Thymus (tissue), 11 donors: Measurements from ENCODE around the gene IL1RN. TPM values are rescaled to one million over a fixed set of nuclear protein-coding genes. Genes with fewer than 3 reads are reported as not detected.

Experiments used
- DNase-seq, 9 donors: peaks; one replicate each; pipeline ENCODE4 v3.0.0-alpha.2; 2013; ENCODE audit warnings: low spot score in 9 of 9, low read depth in 6 of 9, missing footprints in 1 of 9
- H3K27ac ChIP-seq, 2 donors: one replicate each; pipeline ENCODE4 v1.5.1; 2013; ENCODE audit warnings: control low read depth in 1 of 2, low read depth in 1 of 2, low read length in 1 of 2, mild to moderate bottlenecking in 1 of 2, moderate library complexity in 1 of 2
- H3K27me3 ChIP-seq, 2 donors: one replicate each; pipeline ENCODE4 v1.5.1; 2013; ENCODE audit warnings: low read length in 1 of 2; ENCODE audit not compliant: control insufficient read depth in 2 of 2, insufficient read depth in 1 of 2
- H3K36me3 ChIP-seq, 2 donors: one replicate each; pipeline ENCODE4 v1.5.1; 2013; ENCODE audit warnings: low read length in 1 of 2, mild to moderate bottlenecking in 1 of 2, moderate library complexity in 1 of 2; ENCODE audit not compliant: control insufficient read depth in 2 of 2, insufficient read depth in 2 of 2
- H3K4me1 ChIP-seq, 2 donors: one replicate each; pipeline ENCODE4 v1.5.1; 2013; ENCODE audit warnings: low read length in 2 of 2; ENCODE audit not compliant: control insufficient read depth in 2 of 2, insufficient read depth in 2 of 2
- H3K4me3 ChIP-seq, 2 donors: one replicate each; pipeline ENCODE4 v1.5.1; 2013; ENCODE audit warnings: low read length in 2 of 2, control low read depth in 1 of 2, mild to moderate bottlenecking in 1 of 2
- H3K9me3 ChIP-seq, 2 donors: one replicate each; pipeline ENCODE4 v1.5.1; 2013; ENCODE audit warnings: low read length in 1 of 2, mild to moderate bottlenecking in 1 of 2; ENCODE audit not compliant: control insufficient read depth in 2 of 2, insufficient read depth in 1 of 2
- WGBS: extraction: QIAGEN DNeasy Blood & Tissue Kit; methylation state at CpG from one replicate; pipeline ENCODE4 v1.1.7; 2013; 5-methylcytosine and 5-hydroxymethylcytosine counted together
- polyA plus RNA-seq: library from polyadenylated mRNA; stranded (reverse); fragments of 200-250 nt; gene quantifications from one replicate; pipeline ENCODE4 v1.2.3, GENCODE V29; 2013
- total RNA-seq: library from RNA; stranded (reverse); fragments of 120-200 nt; gene quantifications from one replicate; pipeline ENCODE4 v1.2.4, GENCODE V29; 2013
- donor health status: healthy.

Gene IL1RN
- total and polyA plus RNA-seq, 2 donors = 2.7 to 16.9 TPM

DNA sequence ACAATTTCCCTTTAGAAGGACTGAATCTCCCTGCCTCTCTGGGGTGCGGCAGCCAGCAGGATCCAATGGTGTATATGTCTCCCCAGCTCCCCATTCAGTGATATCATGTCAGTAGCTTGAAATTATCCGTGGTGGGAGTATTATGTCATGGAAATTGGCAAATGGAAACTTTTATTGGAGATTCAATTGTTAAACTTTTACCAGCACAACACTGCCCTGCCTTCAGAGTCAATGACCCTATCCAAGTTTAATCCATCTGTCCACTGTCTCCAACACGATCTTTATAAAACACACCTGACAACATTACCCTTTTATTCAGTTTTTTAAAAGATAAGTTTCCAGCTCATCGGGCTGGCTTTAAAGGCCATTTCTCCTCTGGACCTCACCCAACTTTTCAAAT, 5.0 kb upstream of the IL1RN start:
- 96% methylated on average over 4 of the region's 4 CpGs for WGBS
- Histone ChIP-seq H3K36me3 (no peaks in the 10 kb centered on the region), H3K4me1 (no peaks in the 10 kb centered on the region), H3K27ac (no peak overlapping the region), H3K4me3 (no peak overlapping the region), H3K9me3 (no peaks in the 10 kb centered on the region), H3K27me3 (no peaks in the 10 kb centered on the region)
- no peak for DNase-seq

GRCh38 chr2:113123726-113124125, 3.7 kb upstream of the IL1RN start:
- H3K4me1 ChIP-seq = no peaks in the 10 kb centered on the region
- 58% methylated on average over 3 of the region's 3 CpGs for WGBS
- H3K36me3 ChIP-seq = no peaks in the 10 kb centered on the region
- DNase-seq = no peak
- H3K27ac ChIP-seq = no peak overlapping the region
- H3K27me3 ChIP-seq = no peaks in the 10 kb centered on the region
- no peaks in the 10 kb centered on the region for H3K9me3 ChIP-seq
- H3K4me3 ChIP-seq = no peak overlapping the region

- Histone ChIP-seq H3K36me3 (no peaks in the 10 kb centered on the region), H3K4me3 (no peak overlapping the region), H3K27ac (no peak overlapping the region), H3K9me3 (no peaks in the 10 kb centered on the region), H3K4me1 (no peaks in the 10 kb centered on the region), H3K27me3 (no peaks in the 10 kb centered on the region)
- 36% methylated on average over 12 of the region's 12 CpGs for WGBS
- no peak for DNase-seq
Observed at GRCh38 chr2:113124181-113124961, 3.0 kb upstream of the IL1RN start.

DNA sequence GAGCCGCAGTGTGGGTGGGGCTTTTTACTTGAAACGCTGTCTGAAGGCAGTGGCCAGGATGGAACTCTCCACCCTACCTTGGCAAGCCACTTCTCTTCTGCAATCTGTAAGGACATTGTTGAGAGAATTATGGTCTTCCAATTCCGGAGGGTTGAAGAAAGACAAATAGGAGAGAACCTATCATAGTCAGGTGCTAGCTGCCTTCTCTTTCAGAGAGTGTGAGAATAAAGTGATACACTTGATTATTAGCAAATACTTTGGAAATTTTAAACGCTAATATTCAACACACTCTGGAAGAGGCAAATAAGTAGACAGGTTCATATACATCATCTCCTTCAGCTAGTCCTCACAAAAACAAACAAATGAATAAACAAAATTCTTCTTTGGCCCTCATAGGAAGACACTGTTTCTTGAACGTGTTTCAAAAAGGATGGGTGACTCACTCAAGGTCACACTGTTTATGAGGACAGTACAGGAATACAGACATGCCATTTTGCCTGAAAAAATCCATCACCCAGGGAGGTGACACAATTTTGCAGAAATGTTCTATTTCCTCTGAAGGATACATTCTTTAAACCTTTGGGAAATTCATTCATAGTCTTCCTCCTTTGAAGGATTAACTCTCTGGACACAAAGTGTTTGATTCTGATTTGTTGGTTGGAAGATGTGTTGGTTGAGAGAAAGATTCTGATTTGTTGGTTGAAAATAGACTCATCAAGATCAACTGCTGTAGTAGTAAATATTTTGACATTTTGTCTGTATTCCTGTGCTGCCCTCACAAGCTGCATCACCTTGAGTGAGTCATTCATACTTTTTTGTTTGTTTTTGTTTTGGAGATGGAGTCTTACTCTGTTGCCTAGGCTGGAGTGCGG, 2.2 kb upstream of the IL1RN start:
- no peak overlapping the region for H3K27ac ChIP-seq
- DNase-seq = no peak
- H3K4me3 ChIP-seq = no peak overlapping the region
- no peaks in the 10 kb centered on the region for H3K4me1 ChIP-seq
- H3K36me3 ChIP-seq = no peaks in the 10 kb centered on the region
- no peaks in the 10 kb centered on the region for H3K9me3 ChIP-seq
- 85% methylated on average over 6 of the region's 6 CpGs for WGBS
- no peaks in the 10 kb centered on the region for H3K27me3 ChIP-seq

- Histone ChIP-seq H3K36me3 (no peaks in the 10 kb centered on the region), H3K9me3 (no peaks in the 10 kb centered on the region), H3K27ac (no peak overlapping the region), H3K27me3 (no peaks in the 10 kb centered on the region), H3K4me1 (peaks cover 0 to 3% of the 10 kb centered on the region in 2 donors), H3K4me3 (no peak overlapping the region)
- DNase-seq = no peak
- WGBS = 95% methylated on average over 15 of the region's 15 CpGs
Observed at GRCh38 chr2:113127646-113128570, 510 bp downstream of the IL1RN start.

- no peak overlapping the region for H3K4me3 ChIP-seq
- H3K36me3 ChIP-seq = no peaks in the 10 kb centered on the region
- no peaks in the 10 kb centered on the region for H3K9me3 ChIP-seq
- no peak for DNase-seq
- no peak overlapping the region for H3K27ac ChIP-seq
- 98% methylated on average over 2 of the region's 2 CpGs for WGBS
- H3K27me3 ChIP-seq = no peaks in the 10 kb centered on the region
- H3K4me1 ChIP-seq = peaks cover 8 to 20% of the 10 kb centered on the region in 2 donors
Observed at GRCh38 chr2:113129519-113130078, 2.2 kb downstream of the IL1RN start.

GRCh38 chr2:113131352-113132185, 4.2 kb downstream of the IL1RN start:
- no peaks in the 10 kb centered on the region for H3K36me3 ChIP-seq
- H3K4me3 ChIP-seq = no peak overlapping the region
- H3K27me3 ChIP-seq = no peaks in the 10 kb centered on the region
- 96% methylated on average over 7 of the region's 7 CpGs for WGBS
- peaks cover 14 to 40% of the 10 kb centered on the region in 2 donors for H3K4me1 ChIP-seq
- no peaks in the 10 kb centered on the region for H3K9me3 ChIP-seq
- DNase-seq = no peak
- H3K27ac ChIP-seq = no peak overlapping the region

DNA sequence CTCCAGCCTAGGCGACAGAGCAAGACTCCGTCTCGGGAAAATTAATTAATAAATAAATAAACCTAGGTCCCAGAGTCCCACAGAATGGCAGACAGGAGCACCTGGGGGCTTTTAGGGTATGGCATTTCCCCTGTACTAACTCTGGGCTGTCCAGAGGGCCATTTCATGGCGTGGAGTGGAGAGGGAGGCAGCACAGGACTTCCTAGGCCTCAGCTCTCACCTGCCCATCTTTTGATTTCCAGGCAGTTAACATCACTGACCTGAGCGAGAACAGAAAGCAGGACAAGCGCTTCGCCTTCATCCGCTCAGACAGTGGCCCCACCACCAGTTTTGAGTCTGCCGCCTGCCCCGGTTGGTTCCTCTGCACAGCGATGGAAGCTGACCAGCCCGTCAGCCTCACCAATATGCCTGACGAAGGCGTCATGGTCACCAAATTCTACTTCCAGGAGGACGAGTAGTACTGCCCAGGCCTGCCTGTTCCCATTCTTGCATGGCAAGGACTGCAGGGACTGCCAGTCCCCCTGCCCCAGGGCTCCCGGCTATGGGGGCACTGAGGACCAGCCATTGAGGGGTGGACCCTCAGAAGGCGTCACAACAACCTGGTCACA, 5.1 kb downstream of the IL1RN start:
- no peak for DNase-seq
- no peaks in the 10 kb centered on the region for H3K27me3 ChIP-seq
- H3K9me3 ChIP-seq = no peaks in the 10 kb centered on the region
- WGBS = 95% methylated on average over 17 of the region's 17 CpGs
- peaks cover 14 to 40% of the 10 kb centered on the region in 2 donors for H3K4me1 ChIP-seq
- H3K36me3 ChIP-seq = no peaks in the 10 kb centered on the region
- H3K27ac ChIP-seq = no peak overlapping the region
- no peak overlapping the region for H3K4me3 ChIP-seq
